Kidney epithelial cell (primary cell): ENCODE measurements around the gene ZNF771. TPM values are rescaled to one million over a fixed set of nuclear protein-coding genes. Genes with fewer than 3 reads are reported as not detected.

Experiments
- DNase-seq: peaks from one replicate; pipeline ENCODE4 v3.0.0-alpha.2; 2010; ENCODE audit warnings: low read depth
- H3K27me3 ChIP-seq: 2 replicates; pipeline ENCODE4 v1.6.0; 2011; ENCODE audit warnings: low read length; ENCODE audit not compliant: control insufficient read depth, insufficient read depth
- H3K36me3 ChIP-seq: 2 replicates; pipeline ENCODE4 v1.5.1; 2011; ENCODE audit warnings: low read length; ENCODE audit not compliant: control insufficient read depth, insufficient read depth
- H3K4me3 ChIP-seq: 2 replicates; pipeline ENCODE4 v1.5.1; 2011; ENCODE audit warnings: low read depth, mild to moderate bottlenecking, control low read depth, low read length
- CTCF ChIP-seq: IDR thresholded peaks from 2 replicates; pipeline ENCODE4 v1.5.1; 2011; ENCODE audit warnings: mild to moderate bottlenecking, moderate library complexity, low read length, control low read depth, inconsistent platforms; ENCODE audit not compliant: insufficient read depth, poor library complexity, severe bottlenecking
- total RNA-seq: library from RNA; depleted of rRNA; stranded (reverse); fragments of >200 nt; gene quantifications from 2 replicates; pipeline ENCODE4 v1.2.3, GENCODE V29; 2015

The ZNF771 gene
- total RNA-seq, 1 donor from 2014 or later: 16.7 TPM

- Histone ChIP-seq H3K27me3 (no peaks in the 10 kb centered on the region), H3K36me3 (no peaks in the 10 kb centered on the region), H3K4me3 (peak overlapping the region; percentile 45)
- TF ChIP-seq CTCF: no peak
- no peak for DNase-seq
Measured at GRCh38 chr16:30418350-30419181, 11.2 kb downstream of the ZNF771 start.

- TF ChIP-seq CTCF: no peak
Measured at GRCh38 chr16:30421010-30421409, 13.6 kb downstream of the ZNF771 start.

GRCh38 chr16:30428055-30428454 is 20.6 kb downstream of the ZNF771 start:
- H3K27me3 ChIP-seq: no peaks in the 10 kb centered on the region
- H3K36me3 ChIP-seq: no peaks in the 10 kb centered on the region
- H3K4me3 ChIP-seq: no peak overlapping the region
- no peak for TF ChIP-seq CTCF
- DNase-seq: no peak

More at GRCh38 chr16:30421010-30421409, 13.6 kb downstream of the ZNF771 start:
- H3K36me3 ChIP-seq: no peaks in the 10 kb centered on the region
- no peak overlapping the region for H3K4me3 ChIP-seq
- H3K27me3 ChIP-seq: no peaks in the 10 kb centered on the region
- no peak for DNase-seq

- peak overlapping the region; percentile 56 for H3K4me3 ChIP-seq
- H3K27me3 ChIP-seq: no peaks in the 10 kb centered on the region
- H3K36me3 ChIP-seq: no peaks in the 10 kb centered on the region
- no peak for DNase-seq
- no peak for TF ChIP-seq CTCF
Measured at GRCh38 chr16:30429418-30429677, 21.9 kb downstream of the ZNF771 start.

- peak; percentile 98 for DNase-seq
- Histone ChIP-seq H3K27me3 (no peaks in the 10 kb centered on the region), H3K36me3 (no peaks in the 10 kb centered on the region), H3K4me3 (peak within 1 kb of the TSS; percentile 56)
- TF ChIP-seq CTCF: peak; percentile 85
Measured at GRCh38 chr16:30429678-30430427, 22.4 kb downstream of the ZNF771 start, which contains the start of gene DCTPP1. TSS of gene DCTPP1 (minus strand) at chr16:30430030. CDS start at chr16:30429980, 50 bp downstream.
